SJSA1 (cell line): ENCODE measurements around the gene HIPK2. TPM values are rescaled to one million over a fixed set of nuclear protein-coding genes. Genes with fewer than 3 reads are reported as not detected.

Experiments
- DNase-seq, 2 experiments: peaks; one replicate each; pipeline ENCODE4 v3.0.0-alpha.2; 2015 to 2020; ENCODE audit warnings: low spot score in 2 of 2, low read depth in 1 of 2
- H3K27ac ChIP-seq: fragments of 250-450 bp; sonication (Bioruptor Pico); 2 replicates; pipeline ENCODE4 v1.5.1; 2020; ENCODE audit warnings: mild to moderate bottlenecking, moderate library complexity
- H3K27me3 ChIP-seq: fragments of 250-450 bp; sonication (Bioruptor Pico); replicated peaks from 2 replicates; pipeline ENCODE4 v1.5.1; 2020; ENCODE audit warnings: mild to moderate bottlenecking, moderate library complexity
- H3K36me3 ChIP-seq: fragments of 250-450 bp; sonication (Bioruptor Pico); 2 replicates; pipeline ENCODE4 v1.5.1; 2020; ENCODE audit warnings: mild to moderate bottlenecking
- H3K4me1 ChIP-seq: fragments of 250-450 bp; sonication (Bioruptor Pico); replicated peaks from 2 replicates; pipeline ENCODE4 v1.6.1; 2021; ENCODE audit warnings: mild to moderate bottlenecking
- H3K4me3 ChIP-seq: fragments of 250-450 bp; sonication (Bioruptor Pico); 2 replicates; pipeline ENCODE4 v1.5.1; 2020; ENCODE audit warnings: mild to moderate bottlenecking
- H3K9me3 ChIP-seq: fragments of 250-450 bp; sonication (Bioruptor Pico); replicated peaks from 2 replicates; pipeline ENCODE4 v1.5.1; 2020; ENCODE audit warnings: mild to moderate bottlenecking
- total RNA-seq: library from RNA; depleted of rRNA; stranded (reverse); fragments of >200 nt; shearing (Covaris generic); gene quantifications from 2 replicates; pipeline ENCODE4 v1.2.3, GENCODE V29; 2014

The HIPK2 gene
- total RNA-seq, 1 experiment from 2014 or later: 10.9 TPM

- Histone ChIP-seq H3K9me3 (no peaks in the 10 kb centered on the region), H3K27me3 (no peaks in the 10 kb centered on the region), H3K36me3 (peaks cover 30% of the 10 kb centered on the region), H3K4me1 (peaks cover 4% of the 10 kb centered on the region; the same call in 1 of the 2 replicates), H3K27ac (no peak overlapping the region), H3K4me3 (no peak overlapping the region)
- DNase-seq: no peak
These were observed 74.1 kb downstream of the HIPK2 start for GRCh38 chr7:139703487-139704307.

GRCh38 chr7:139702811-139703486 is 74.8 kb downstream of the HIPK2 start:
- Histone ChIP-seq H3K4me1 (peaks cover 4% of the 10 kb centered on the region; the same call in 1 of the 2 replicates), H3K27me3 (no peaks in the 10 kb centered on the region), H3K36me3 (peaks cover 33% of the 10 kb centered on the region), H3K27ac (no peak overlapping the region), H3K4me3 (no peak overlapping the region), H3K9me3 (no peaks in the 10 kb centered on the region)
- DNase-seq: no peak

GRCh38 chr7:139702313-139702731 is 75.5 kb downstream of the HIPK2 start:
- Histone ChIP-seq H3K27me3 (no peaks in the 10 kb centered on the region), H3K4me3 (no peak overlapping the region), H3K4me1 (peaks cover 4% of the 10 kb centered on the region; the same call in 1 of the 2 replicates), H3K27ac (no peak overlapping the region), H3K9me3 (no peaks in the 10 kb centered on the region), H3K36me3 (peaks cover 30% of the 10 kb centered on the region)
- no peak for DNase-seq

- peaks cover 25% of the 10 kb centered on the region for H3K36me3 ChIP-seq
- no peaks in the 10 kb centered on the region for H3K9me3 ChIP-seq
- H3K27me3 ChIP-seq: no peaks in the 10 kb centered on the region
- peaks cover 4% of the 10 kb centered on the region; the same call in 1 of the 2 replicates for H3K4me1 ChIP-seq
- H3K27ac ChIP-seq: no peak overlapping the region
- H3K4me3 ChIP-seq: no peak overlapping the region
- no peak for DNase-seq
These were observed 75.9 kb downstream of the HIPK2 start for GRCh38 chr7:139701908-139702307.

- H3K4me3 ChIP-seq: no peak overlapping the region
- H3K27ac ChIP-seq: no peak overlapping the region
- peaks cover 4% of the 10 kb centered on the region; the same call in 1 of the 2 replicates for H3K4me1 ChIP-seq
- no peaks in the 10 kb centered on the region for H3K9me3 ChIP-seq
- H3K36me3 ChIP-seq: peaks cover 24% of the 10 kb centered on the region; the same call in 1 of the 2 replicates
- DNase-seq: no peak
- H3K27me3 ChIP-seq: no peaks in the 10 kb centered on the region
These were observed 77.1 kb downstream of the HIPK2 start for GRCh38 chr7:139700505-139701235.

GRCh38 chr7:139699640-139700504 is 77.9 kb downstream of the HIPK2 start:
- H3K4me3 ChIP-seq: no peak overlapping the region
- peaks cover 4% of the 10 kb centered on the region; the same call in 1 of the 2 replicates for H3K4me1 ChIP-seq
- H3K36me3 ChIP-seq: peaks cover 25% of the 10 kb centered on the region; the same call in 1 of the 2 replicates
- no peaks in the 10 kb centered on the region for H3K9me3 ChIP-seq
- H3K27ac ChIP-seq: no peak overlapping the region
- no peak for DNase-seq
- H3K27me3 ChIP-seq: no peaks in the 10 kb centered on the region

GRCh38 chr7:139698844-139699243 is 79.0 kb downstream of the HIPK2 start:
- peaks cover 25% of the 10 kb centered on the region; the same call in 1 of the 2 replicates for H3K36me3 ChIP-seq
- no peak overlapping the region for H3K4me3 ChIP-seq
- no peaks in the 10 kb centered on the region for H3K9me3 ChIP-seq
- H3K27ac ChIP-seq: no peak overlapping the region
- H3K4me1 ChIP-seq: peaks cover 4% of the 10 kb centered on the region; the same call in 1 of the 2 replicates
- no peak for DNase-seq
- no peaks in the 10 kb centered on the region for H3K27me3 ChIP-seq

GRCh38 chr7:139698278-139698677 is 79.5 kb downstream of the HIPK2 start:
- Histone ChIP-seq H3K9me3 (no peaks in the 10 kb centered on the region), H3K36me3 (peaks cover 26% of the 10 kb centered on the region), H3K4me1 (peaks cover 4% of the 10 kb centered on the region; the same call in 1 of the 2 replicates), H3K27me3 (no peaks in the 10 kb centered on the region), H3K27ac (no peak overlapping the region), H3K4me3 (no peak overlapping the region)
- DNase-seq: no peak

- Histone ChIP-seq H3K4me3 (no peak overlapping the region), H3K9me3 (no peaks in the 10 kb centered on the region), H3K4me1 (peaks cover 4% of the 10 kb centered on the region; the same call in 1 of the 2 replicates), H3K27me3 (no peaks in the 10 kb centered on the region), H3K36me3 (peaks cover 32% of the 10 kb centered on the region), H3K27ac (no peak overlapping the region)
- no peak for DNase-seq
These were observed 80.7 kb downstream of the HIPK2 start for GRCh38 chr7:139697056-139697455.

GRCh38 chr7:139696552-139696951 is 81.2 kb downstream of the HIPK2 start:
- DNase-seq: no peak
- Histone ChIP-seq H3K27me3 (no peaks in the 10 kb centered on the region), H3K4me1 (peaks cover 4% of the 10 kb centered on the region; the same call in 1 of the 2 replicates), H3K9me3 (no peaks in the 10 kb centered on the region), H3K27ac (no peak overlapping the region), H3K36me3 (peaks cover 32% of the 10 kb centered on the region), H3K4me3 (no peak overlapping the region)

GRCh38 chr7:139695588-139695987 is 82.2 kb downstream of the HIPK2 start:
- Histone ChIP-seq H3K36me3 (peaks cover 31% of the 10 kb centered on the region), H3K9me3 (no peaks in the 10 kb centered on the region), H3K4me3 (no peak overlapping the region), H3K27ac (no peak overlapping the region), H3K4me1 (peaks cover 4% of the 10 kb centered on the region; the same call in 1 of the 2 replicates), H3K27me3 (no peaks in the 10 kb centered on the region)
- DNase-seq: no peak

- Histone ChIP-seq H3K36me3 (peaks cover 33% of the 10 kb centered on the region), H3K9me3 (no peaks in the 10 kb centered on the region), H3K27me3 (no peaks in the 10 kb centered on the region), H3K27ac (no peak overlapping the region), H3K4me3 (no peak overlapping the region), H3K4me1 (no peaks in the 10 kb centered on the region)
- DNase-seq: no peak
These were observed 82.7 kb downstream of the HIPK2 start for GRCh38 chr7:139695051-139695450.

- H3K9me3 ChIP-seq: no peaks in the 10 kb centered on the region
- H3K27me3 ChIP-seq: no peaks in the 10 kb centered on the region
- no peaks in the 10 kb centered on the region for H3K4me1 ChIP-seq
- H3K36me3 ChIP-seq: peaks cover 37% of the 10 kb centered on the region
- H3K27ac ChIP-seq: no peak overlapping the region
- no peak overlapping the region for H3K4me3 ChIP-seq
- no peak for DNase-seq
These were observed 83.5 kb downstream of the HIPK2 start for GRCh38 chr7:139694389-139694676.
